Occipital lobe (tissue), 3 donors: Measurements from ENCODE around the gene DDX6. TPM values are rescaled to one million over a fixed set of nuclear protein-coding genes. Genes with fewer than 3 reads are reported as not detected.

Experiments
- DNase-seq: peaks from one replicate; lab custom pipeline; 2025; lab: John Stamatoyannopoulos, UW
- small RNA-seq: library from RNA; depleted of rRNA; stranded (forward); fragments of <200 nt; gene quantifications from one replicate; pipeline ENCODE3, GENCODE V24; 2014
- total RNA-seq: library from RNA; depleted of rRNA; stranded (reverse); fragments of >200 nt; gene quantifications from one replicate; pipeline ENCODE4 v1.2.3, GENCODE V29; 2014

DDX6 gene
- total RNA-seq, 1 donor from 2014 or later = 283 TPM

DNA sequence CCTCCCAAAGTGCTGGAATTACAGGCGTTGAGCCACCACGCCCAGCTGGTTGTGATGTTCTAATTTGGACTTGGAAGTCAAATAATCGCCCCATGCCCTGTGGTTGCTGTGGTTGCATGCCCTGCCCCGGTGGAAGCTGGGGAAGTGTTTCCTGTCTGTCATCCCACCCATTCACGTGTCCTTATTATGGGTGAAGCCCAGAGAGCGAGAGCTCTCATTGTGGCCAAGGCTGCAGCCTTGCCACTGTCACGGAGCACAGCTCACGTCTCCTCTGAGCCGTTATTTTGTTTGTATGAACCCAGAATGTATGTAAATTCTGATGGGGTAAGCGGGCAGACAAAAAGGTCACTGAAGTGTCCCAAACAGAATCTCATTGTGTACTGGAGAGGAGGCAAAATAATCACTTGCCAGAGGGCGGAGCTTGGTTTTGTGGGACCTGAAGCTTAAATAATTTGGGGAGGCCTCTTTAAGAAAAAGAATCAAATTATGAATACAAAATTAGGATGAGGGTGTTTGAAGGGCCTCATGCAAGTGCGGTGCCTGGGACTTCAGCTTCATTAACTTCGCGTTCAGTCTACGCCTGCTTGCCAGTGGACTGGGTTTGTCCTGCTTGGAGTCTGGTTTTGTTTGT lies 85.7 kb downstream of the DDX6 start:
- DNase-seq = no peak

DNA sequence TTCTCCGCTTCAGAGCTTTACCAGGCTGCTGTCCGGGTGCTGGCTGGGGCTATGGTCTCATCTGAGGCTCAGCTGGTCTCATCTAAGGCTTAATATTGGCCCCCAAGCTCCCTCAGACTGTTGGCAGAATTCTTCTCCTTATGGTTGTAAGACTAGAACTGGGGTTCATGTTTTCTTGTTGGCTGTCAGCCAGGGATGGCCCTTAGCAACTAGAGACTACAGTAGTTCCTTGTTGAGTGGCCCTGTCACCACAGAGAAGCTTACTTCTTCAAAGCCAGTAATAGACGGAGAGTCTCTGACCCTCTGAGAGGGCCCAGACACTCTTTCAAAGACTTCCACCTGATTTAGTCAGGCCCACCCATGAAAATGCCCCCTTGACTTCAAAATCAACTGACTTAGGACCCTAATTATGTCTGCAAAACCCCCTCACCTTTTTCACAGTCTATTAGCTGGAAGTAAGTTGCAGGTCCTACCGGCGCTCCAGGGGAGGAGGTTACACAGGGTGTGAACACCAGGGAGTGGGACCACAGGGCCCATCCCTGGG lies 87.3 kb downstream of the DDX6 start:
- no peak for DNase-seq

DNA sequence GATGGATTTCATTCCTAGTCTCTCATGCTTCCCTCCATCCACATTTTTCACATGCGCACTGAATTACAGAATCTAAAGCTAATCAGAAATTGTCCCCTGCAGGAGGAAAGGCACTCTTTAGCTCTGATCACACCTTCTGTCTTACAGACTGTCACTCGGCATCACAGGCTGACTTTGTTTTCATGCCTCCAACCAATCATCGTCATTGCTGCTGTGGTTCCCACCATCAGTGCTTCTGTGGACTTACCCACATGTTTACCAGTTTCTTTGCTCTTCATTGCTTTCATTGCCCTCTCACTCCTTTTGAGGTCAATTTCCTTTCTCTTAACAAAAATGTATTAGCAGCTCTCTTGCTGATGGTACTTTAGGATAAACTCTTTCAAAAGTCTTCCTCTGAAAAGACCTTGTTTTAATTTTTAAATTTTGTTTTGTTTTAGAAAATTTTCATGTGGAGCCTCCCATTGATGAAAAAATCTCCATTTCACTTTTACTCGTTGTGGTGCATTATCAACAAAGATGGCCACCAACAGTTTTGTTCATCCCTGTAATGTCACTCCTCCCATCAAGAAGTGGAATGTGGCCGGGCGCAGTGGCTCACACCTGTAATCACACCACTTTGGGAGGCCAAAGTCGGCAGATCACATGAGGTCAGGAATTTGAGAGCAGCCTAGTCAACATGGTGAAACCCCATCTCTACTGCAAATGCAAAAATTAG lies 91.3 kb downstream of the DDX6 start:
- DNase-seq = no peak

Small RNA genes lying within 50 kb of the gene (small RNA-seq; reads per million reads assigned to genes)
- gene AP004609.2 = not detected
- gene RF00019 = not detected
- gene RNU6-376P = not detected

Other genes starting within 250 kb of the DDX6 start
- 51.9 TPM for gene IFT46, start 225.2 kb downstream of the DDX6 start, total RNA-seq
- gene ARCN1, start 218.8 kb downstream of the DDX6 start, total RNA-seq = 73.9 TPM
- 65.8 TPM for gene PHLDB1, start 183.5 kb downstream of the DDX6 start, total RNA-seq
- gene TREH, start 111.5 kb downstream of the DDX6 start, total RNA-seq = not detected
- gene CXCR5, start 92.7 kb upstream of the DDX6 start, total RNA-seq = not detected
- gene BCL9L, start 134.8 kb upstream of the DDX6 start, total RNA-seq = 11.5 TPM
- gene UPK2, start 165.1 kb upstream of the DDX6 start, total RNA-seq = not detected
- 0.31 TPM for gene FOXR1, start 180.6 kb upstream of the DDX6 start, total RNA-seq
- gene CENATAC, start 207.0 kb upstream of the DDX6 start, total RNA-seq = 31.0 TPM
- 705 TPM for gene RPS25, start 227.2 kb upstream of the DDX6 start, total RNA-seq
- 63.9 TPM for gene TRAPPC4, start 227.6 kb upstream of the DDX6 start, total RNA-seq
- gene SLC37A4, start 239.7 kb upstream of the DDX6 start, total RNA-seq = 9.5 TPM